Panc1 (cell line): ENCODE data around the gene C2orf42. TPM values are rescaled to one million over a fixed set of nuclear protein-coding genes. Genes with fewer than 3 reads are reported as not detected.
"Not testable (repeated sequence)": the region's sequence is repeated elsewhere in the genome, so short reads cannot be mapped to it uniquely, and the experiment has no call there.

Experiments
- ATAC-seq: fragments of 200-7000 bp; cut with Tn5 transposase; 2 replicates; pipeline ENCODE4 v1.9.1; 2020; ENCODE audit warnings: mild to moderate bottlenecking, moderate library complexity
- BruUV-seq: library from RNA; stranded (reverse); fragments of 400-500 nt; replicated peaks from 2 replicates; lab custom pipeline; 2021; lab: Mats Ljungman, UMichigan
- CTCF ChIA-PET: fragments of 300-600 bp; sonication (Branson Sonifier 250); formaldehyde crosslinking; loops from one replicate; lab custom pipeline; 2022; ENCODE audit warnings: antibody characterized with exemption; lab: Charles Lee
- POLR2A ChIA-PET: fragments of 300-600 bp; sonication (Branson Sonifier 250); formaldehyde crosslinking; loops from one replicate; lab custom pipeline; 2022; ENCODE audit warnings: antibody characterized with exemption; lab: Charles Lee
- DNase-seq: peaks from one replicate; pipeline ENCODE4 v3.0.0-alpha.2; 2010; ENCODE audit warnings: low read depth, low spot score
- H3K27ac ChIP-seq: 2 replicates; pipeline ENCODE4 v1.5.1; 2011; ENCODE audit warnings: mild to moderate bottlenecking, low read length, inconsistent platforms
- H3K27me3 ChIP-seq: fragments of 200-500 bp; sonication (Bioruptor generic); 2 replicates; pipeline ENCODE4 v1.6.0; 2014; ENCODE audit warnings: low read length, inconsistent platforms; ENCODE audit not compliant: control insufficient read depth, insufficient read depth
- H3K36me3 ChIP-seq: fragments of 200-500 bp; sonication (Bioruptor generic); 2 replicates; pipeline ENCODE4 v1.5.1; 2014; ENCODE audit warnings: inconsistent platforms, mild to moderate bottlenecking, low read length, moderate library complexity; ENCODE audit not compliant: control insufficient read depth, insufficient read depth
- H3K4me1 ChIP-seq: 2 replicates; pipeline ENCODE4 v1.5.1; 2011; ENCODE audit warnings: inconsistent platforms, mild to moderate bottlenecking, low read length, moderate library complexity; ENCODE audit not compliant: control insufficient read depth, insufficient read depth
- H3K4me3 ChIP-seq, 2 experiments: 2 replicates each; pipeline ENCODE4 v1.5.1; 2011 to 2012; ENCODE audit warnings: low read depth in 2 of 2, low read length in 2 of 2, mild to moderate bottlenecking in 2 of 2, inconsistent platforms in 1 of 2, moderate library complexity in 1 of 2
- H3K9me3 ChIP-seq: fragments of 200-500 bp; sonication (Bioruptor generic); 2 replicates; pipeline ENCODE4 v1.5.1; 2014; ENCODE audit warnings: low read depth, mild to moderate bottlenecking, inconsistent platforms, low read length, moderate library complexity; ENCODE audit not compliant: control insufficient read depth, insufficient read depth
- POLR2AphosphoS5 ChIP-seq: IDR thresholded peaks from 2 replicates; pipeline ENCODE4 v1.6.1; 2012; ENCODE audit warnings: mild to moderate bottlenecking, low read depth, low read length, moderate library complexity
- SIN3A ChIP-seq: IDR thresholded peaks from 2 replicates; pipeline ENCODE4 v1.6.1; 2012; ENCODE audit warnings: low read depth, mild to moderate bottlenecking, low read length, moderate library complexity, borderline replicate concordance; ENCODE audit not compliant: insufficient read depth
- TCF7L2 ChIP-seq: IDR thresholded peaks from 2 replicates; pipeline ENCODE4 v1.6.1; 2011; ENCODE audit warnings: mild to moderate bottlenecking, low read depth, low read length, inconsistent platforms
- in situ Hi-C: cut with HindIII; loops from 2 replicates; pipeline ENCODE4 v1.10.0; 2016; ENCODE audit warnings: low sequenced_read_pairs, low pct_unique_long_range_greater_than_20kb
- intact Hi-C: fragments of 100-400 bp; cut with micrococcal nuclease; formaldehyde crosslinking; loops from one replicate; pipeline ENCODE4 v1.10.0; 2022; ENCODE audit not compliant: unreplicated experiment
- total RNA-seq: library from RNA; stranded (reverse); gene quantifications from one replicate; pipeline ENCODE4 v1.2.1, GENCODE V29; 2021; ENCODE audit not compliant: unreplicated experiment
- TF ChIP-seq, protein P1 (sequence below): fragments of 450-650 bp; IDR thresholded peaks from 2 replicates; pipeline ENCODE4 v1.5.1; 2017; ENCODE audit warnings: mild to moderate bottlenecking
- TF ChIP-seq, protein P2 (sequence below), 2 experiments: IDR thresholded peaks; 2 replicates each; pipeline ENCODE4 v1.6.1; 2011 to 2012; ENCODE audit warnings: low read depth in 2 of 2, control low read depth in 1 of 2, low read length in 1 of 2, mild to moderate bottlenecking in 1 of 2, moderate library complexity in 1 of 2; ENCODE audit not compliant: insufficient read depth in 1 of 2

Gene C2orf42
- total RNA-seq, 1 experiment from 2014 or later: 15.4 TPM

DNA sequence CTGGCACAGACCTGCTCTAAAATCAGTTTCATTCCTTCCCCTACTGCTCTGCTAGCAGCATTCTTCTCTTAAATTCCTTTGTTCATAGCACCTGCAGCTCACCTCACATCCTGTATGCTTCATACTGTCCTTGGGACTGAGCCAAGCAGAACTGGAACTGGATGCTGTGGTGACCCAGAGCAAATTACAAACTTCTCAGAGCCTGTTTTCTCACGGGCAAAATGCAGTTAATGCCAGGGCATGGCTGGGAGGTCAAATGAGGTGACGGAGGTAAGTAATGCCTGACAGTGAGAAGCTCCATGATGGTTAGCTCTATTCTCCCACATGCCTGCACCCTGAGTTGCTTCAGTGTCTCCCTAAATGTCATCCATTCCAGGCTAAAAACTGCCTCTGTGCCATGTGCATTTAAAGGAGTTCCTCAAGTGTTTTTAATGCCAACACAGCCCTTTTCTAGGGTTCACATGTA is 29.7 kb downstream of the C2orf42 start:
- DNase-seq: no peak

DNA sequence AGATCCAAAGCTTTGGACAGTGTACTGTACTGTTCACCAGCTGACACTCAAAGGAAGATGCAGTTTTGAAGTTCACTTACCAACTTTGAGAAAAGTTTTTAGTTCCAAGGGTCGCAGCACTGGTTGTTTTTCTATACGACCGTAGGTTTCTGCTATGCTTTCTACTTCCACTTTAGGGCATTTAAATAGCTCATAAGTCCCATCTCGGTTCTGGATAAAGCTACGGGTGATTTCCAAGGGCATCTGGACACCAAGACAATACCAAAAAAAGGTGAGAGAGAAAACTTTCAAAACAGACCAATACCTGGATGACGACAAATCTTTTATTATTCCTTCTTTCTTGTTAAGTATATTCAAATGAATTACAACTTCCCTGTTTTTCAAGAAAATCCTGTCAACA is 30.3 kb downstream of the C2orf42 start:
- H3K4me3 ChIP-seq: no peak overlapping the region
- TF ChIP-seq POLR2AphosphoS5 (no peak), TCF7L2 (no peak), SIN3A (no peak)
- TF ChIP-seq, protein P1, sequence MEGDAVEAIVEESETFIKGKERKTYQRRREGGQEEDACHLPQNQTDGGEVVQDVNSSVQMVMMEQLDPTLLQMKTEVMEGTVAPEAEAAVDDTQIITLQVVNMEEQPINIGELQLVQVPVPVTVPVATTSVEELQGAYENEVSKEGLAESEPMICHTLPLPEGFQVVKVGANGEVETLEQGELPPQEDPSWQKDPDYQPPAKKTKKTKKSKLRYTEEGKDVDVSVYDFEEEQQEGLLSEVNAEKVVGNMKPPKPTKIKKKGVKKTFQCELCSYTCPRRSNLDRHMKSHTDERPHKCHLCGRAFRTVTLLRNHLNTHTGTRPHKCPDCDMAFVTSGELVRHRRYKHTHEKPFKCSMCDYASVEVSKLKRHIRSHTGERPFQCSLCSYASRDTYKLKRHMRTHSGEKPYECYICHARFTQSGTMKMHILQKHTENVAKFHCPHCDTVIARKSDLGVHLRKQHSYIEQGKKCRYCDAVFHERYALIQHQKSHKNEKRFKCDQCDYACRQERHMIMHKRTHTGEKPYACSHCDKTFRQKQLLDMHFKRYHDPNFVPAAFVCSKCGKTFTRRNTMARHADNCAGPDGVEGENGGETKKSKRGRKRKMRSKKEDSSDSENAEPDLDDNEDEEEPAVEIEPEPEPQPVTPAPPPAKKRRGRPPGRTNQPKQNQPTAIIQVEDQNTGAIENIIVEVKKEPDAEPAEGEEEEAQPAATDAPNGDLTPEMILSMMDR: no peak
- TF ChIP-seq, protein P2, sequence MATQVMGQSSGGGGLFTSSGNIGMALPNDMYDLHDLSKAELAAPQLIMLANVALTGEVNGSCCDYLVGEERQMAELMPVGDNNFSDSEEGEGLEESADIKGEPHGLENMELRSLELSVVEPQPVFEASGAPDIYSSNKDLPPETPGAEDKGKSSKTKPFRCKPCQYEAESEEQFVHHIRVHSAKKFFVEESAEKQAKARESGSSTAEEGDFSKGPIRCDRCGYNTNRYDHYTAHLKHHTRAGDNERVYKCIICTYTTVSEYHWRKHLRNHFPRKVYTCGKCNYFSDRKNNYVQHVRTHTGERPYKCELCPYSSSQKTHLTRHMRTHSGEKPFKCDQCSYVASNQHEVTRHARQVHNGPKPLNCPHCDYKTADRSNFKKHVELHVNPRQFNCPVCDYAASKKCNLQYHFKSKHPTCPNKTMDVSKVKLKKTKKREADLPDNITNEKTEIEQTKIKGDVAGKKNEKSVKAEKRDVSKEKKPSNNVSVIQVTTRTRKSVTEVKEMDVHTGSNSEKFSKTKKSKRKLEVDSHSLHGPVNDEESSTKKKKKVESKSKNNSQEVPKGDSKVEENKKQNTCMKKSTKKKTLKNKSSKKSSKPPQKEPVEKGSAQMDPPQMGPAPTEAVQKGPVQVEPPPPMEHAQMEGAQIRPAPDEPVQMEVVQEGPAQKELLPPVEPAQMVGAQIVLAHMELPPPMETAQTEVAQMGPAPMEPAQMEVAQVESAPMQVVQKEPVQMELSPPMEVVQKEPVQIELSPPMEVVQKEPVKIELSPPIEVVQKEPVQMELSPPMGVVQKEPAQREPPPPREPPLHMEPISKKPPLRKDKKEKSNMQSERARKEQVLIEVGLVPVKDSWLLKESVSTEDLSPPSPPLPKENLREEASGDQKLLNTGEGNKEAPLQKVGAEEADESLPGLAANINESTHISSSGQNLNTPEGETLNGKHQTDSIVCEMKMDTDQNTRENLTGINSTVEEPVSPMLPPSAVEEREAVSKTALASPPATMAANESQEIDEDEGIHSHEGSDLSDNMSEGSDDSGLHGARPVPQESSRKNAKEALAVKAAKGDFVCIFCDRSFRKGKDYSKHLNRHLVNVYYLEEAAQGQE (IDR thresholded peaks at IDR 0.05; ENCODE audit: insufficient read depth in 1 of 2, low read depth in 2 of 2, low read length in 1 of 2): no peak
- TSS peak; percentile 69 for BruUV-seq
- no peaks in the 10 kb centered on the region for H3K27me3 ChIP-seq
- POLR2A ChIA-PET: no interaction called here
- H3K4me1 ChIP-seq: no peaks in the 10 kb centered on the region
- H3K27ac ChIP-seq: no peak overlapping the region
- H3K36me3 ChIP-seq: no peaks in the 10 kb centered on the region
- DNase-seq (no peak), ATAC-seq (no peak)
- intact Hi-C loops: no loop called here
- CTCF ChIA-PET: no interaction called here
- H3K9me3 ChIP-seq: no peaks in the 10 kb centered on the region
- in situ Hi-C loops: no loop called here

More for the DNA sequence above, 29.7 kb downstream of the C2orf42 start:
- no peak for ATAC-seq
- H3K9me3 ChIP-seq: no peaks in the 10 kb centered on the region
- H3K36me3 ChIP-seq: no peaks in the 10 kb centered on the region
- in situ Hi-C loops (no loop called here), intact Hi-C loops (no loop called here)
- no peaks in the 10 kb centered on the region for H3K27me3 ChIP-seq
- TF ChIP-seq TCF7L2: no peak
- TF ChIP-seq, protein P2 (IDR thresholded peaks at IDR 0.05; ENCODE audit: insufficient read depth in 1 of 2, low read depth in 2 of 2, low read length in 1 of 2): no peak
- no peak for TF ChIP-seq POLR2AphosphoS5
- TF ChIP-seq, protein P1: no peak
- no peak for TF ChIP-seq SIN3A
- CTCF ChIA-PET: no interaction called here
- H3K4me3 ChIP-seq: no peak overlapping the region
- no peaks in the 10 kb centered on the region for H3K4me1 ChIP-seq
- H3K27ac ChIP-seq: no peak overlapping the region
- POLR2A ChIA-PET: no interaction called here
- no TSS peak for BruUV-seq

DNA sequence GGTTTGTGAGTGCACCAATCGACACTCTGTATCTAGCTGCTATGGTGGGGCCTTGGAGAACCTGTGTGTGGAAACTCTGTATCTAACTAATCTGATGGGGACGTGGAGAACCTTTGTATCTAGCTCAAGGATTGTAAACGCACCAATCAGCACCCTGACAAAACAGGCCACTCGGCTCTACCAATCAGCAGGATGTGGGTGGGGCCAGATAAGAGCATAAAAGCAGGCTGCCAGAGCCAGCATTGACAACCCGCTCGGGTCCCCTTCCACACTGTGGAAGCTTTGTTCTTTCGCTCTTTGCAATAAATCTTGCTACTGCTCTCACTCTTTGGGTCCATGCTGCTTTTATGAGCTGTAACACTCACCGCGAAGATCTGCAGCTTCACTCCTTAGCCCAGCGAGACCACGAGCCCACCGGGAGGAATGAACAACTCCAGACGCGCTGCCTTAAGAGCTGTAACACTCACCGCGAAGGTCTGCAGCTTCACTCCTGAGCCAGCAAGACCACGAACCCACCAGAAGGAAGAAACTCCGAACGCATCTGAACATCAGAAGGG is 41.6 kb downstream of the C2orf42 start:
- H3K27me3 ChIP-seq, H3K36me3 ChIP-seq, intact Hi-C loops, H3K4me3 ChIP-seq, H3K27ac ChIP-seq, H3K4me1 ChIP-seq, CTCF ChIA-PET, H3K9me3 ChIP-seq, ATAC-seq, DNase-seq, POLR2A ChIA-PET, in situ Hi-C loops, BruUV-seq: not testable (repeated sequence)
